Bronchial epithelial cell (primary cell): Measurements from ENCODE around the gene CHST1. TPM values are rescaled to one million over a fixed set of nuclear protein-coding genes. Genes with fewer than 3 reads are reported as not detected.

Source experiments
- DNase-seq: peaks from one replicate; pipeline ENCODE4 v3.0.0-alpha.2; 2010; ENCODE audit warnings: low read depth
- FAIRE-seq: peaks from 2 replicates; lab custom pipeline; 2011; peaks lifted over from hg19 to GRCh38; lab: Jason Lieb, UNC
- H3K27me3 ChIP-seq: 2 replicates; pipeline ENCODE4 v1.5.1; 2011; ENCODE audit warnings: low read length; ENCODE audit not compliant: control insufficient read depth, insufficient read depth
- H3K36me3 ChIP-seq: 2 replicates; pipeline ENCODE4 v1.5.1; 2011; ENCODE audit warnings: low read length; ENCODE audit not compliant: control insufficient read depth, insufficient read depth
- H3K4me3 ChIP-seq: 2 replicates; pipeline ENCODE4 v1.5.1; 2011; ENCODE audit warnings: mild to moderate bottlenecking, low read depth, low read length, control low read depth
- total RNA-seq: library from RNA; depleted of rRNA; stranded (reverse); fragments of >200 nt; gene quantifications from 2 replicates; pipeline ENCODE4 v1.2.1, GENCODE V29; 2014
- TF ChIP-seq, protein P1 (sequence below): IDR thresholded peaks from 2 replicates; pipeline ENCODE4 v1.5.1; 2011; ENCODE audit warnings: mild to moderate bottlenecking, moderate library complexity, low read length, control low read depth, inconsistent platforms; ENCODE audit not compliant: insufficient read depth, severe bottlenecking

CHST1 gene
- total RNA-seq, 1 donor from 2014 or later, result 0.26 TPM

- H3K27me3 ChIP-seq, result peaks cover 2% of the 10 kb centered on the region
- no peak for FAIRE-seq
- H3K36me3 ChIP-seq, result no peaks in the 10 kb centered on the region
- H3K4me3 ChIP-seq, result no peak overlapping the region
- no peak for DNase-seq
- TF ChIP-seq, protein P1, sequence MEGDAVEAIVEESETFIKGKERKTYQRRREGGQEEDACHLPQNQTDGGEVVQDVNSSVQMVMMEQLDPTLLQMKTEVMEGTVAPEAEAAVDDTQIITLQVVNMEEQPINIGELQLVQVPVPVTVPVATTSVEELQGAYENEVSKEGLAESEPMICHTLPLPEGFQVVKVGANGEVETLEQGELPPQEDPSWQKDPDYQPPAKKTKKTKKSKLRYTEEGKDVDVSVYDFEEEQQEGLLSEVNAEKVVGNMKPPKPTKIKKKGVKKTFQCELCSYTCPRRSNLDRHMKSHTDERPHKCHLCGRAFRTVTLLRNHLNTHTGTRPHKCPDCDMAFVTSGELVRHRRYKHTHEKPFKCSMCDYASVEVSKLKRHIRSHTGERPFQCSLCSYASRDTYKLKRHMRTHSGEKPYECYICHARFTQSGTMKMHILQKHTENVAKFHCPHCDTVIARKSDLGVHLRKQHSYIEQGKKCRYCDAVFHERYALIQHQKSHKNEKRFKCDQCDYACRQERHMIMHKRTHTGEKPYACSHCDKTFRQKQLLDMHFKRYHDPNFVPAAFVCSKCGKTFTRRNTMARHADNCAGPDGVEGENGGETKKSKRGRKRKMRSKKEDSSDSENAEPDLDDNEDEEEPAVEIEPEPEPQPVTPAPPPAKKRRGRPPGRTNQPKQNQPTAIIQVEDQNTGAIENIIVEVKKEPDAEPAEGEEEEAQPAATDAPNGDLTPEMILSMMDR, result no peak
Observed at GRCh38 chr11:45704133-45704532, 38.7 kb upstream of the CHST1 start.

DNA sequence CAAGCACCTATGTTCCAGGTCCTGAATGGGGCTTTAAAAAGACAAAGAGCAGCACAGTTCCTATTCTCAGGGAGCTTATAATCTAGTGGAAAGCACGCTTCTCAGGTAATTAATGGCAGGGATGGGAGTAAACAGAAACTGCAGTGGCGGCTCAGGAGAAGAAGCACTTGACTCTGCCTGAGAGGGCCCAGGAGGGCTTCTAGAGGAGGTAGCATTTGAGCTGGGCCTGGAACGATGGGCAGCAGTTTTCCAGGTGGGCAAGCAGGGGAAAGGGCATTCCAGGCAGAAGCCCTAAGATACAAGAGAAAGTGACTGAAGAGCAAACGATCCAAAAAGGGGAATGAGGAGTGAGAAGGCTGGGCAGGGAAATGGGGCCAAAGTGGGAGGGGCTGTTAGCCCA is 37.1 kb upstream of the CHST1 start:
- Histone ChIP-seq H3K4me3 (no peak overlapping the region), H3K36me3 (no peaks in the 10 kb centered on the region), H3K27me3 (peaks cover 4% of the 10 kb centered on the region)
- TF ChIP-seq, protein P1, result no peak
- FAIRE-seq (no peak), DNase-seq (no peak)

- H3K27me3 ChIP-seq, result peaks cover 2% of the 10 kb centered on the region
Observed at GRCh38 chr11:45698777-45699497, 33.5 kb upstream of the CHST1 start.

DNA sequence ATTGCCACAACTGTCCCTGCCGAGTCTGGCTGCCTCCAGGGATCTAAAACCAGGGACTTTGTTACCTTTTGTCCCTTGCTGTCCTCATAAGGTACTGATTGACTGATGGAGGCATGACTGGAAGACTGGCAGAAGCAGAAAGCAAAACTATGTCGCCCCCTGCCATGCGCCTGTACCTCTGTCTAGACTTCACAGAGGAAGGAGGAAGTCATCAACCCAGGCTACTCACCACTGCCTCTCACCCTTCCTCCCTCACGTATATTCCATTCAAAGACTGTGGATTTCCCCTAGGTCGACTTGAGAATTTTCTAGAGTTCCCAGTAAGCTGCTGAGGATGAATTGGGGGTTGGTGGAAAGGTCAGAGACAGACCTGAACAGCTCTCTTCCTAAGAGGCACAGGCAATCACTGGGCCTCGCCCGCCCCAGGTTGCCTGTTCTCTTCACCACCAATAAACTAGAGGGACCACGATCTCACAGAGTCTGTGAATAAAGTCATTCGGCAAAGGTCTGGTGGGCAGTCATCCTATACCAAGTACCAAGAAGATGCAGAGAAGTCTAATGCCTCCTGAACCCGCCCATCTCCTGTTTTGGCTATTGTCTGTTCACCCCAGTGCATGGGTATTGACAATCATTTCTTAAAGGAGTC is 27.5 kb upstream of the CHST1 start:
- Histone ChIP-seq H3K4me3 (no peak overlapping the region), H3K36me3 (no peaks in the 10 kb centered on the region), H3K27me3 (no peaks in the 10 kb centered on the region)
- TF ChIP-seq, protein P1, result no peak
- DNase-seq (no peak), FAIRE-seq (no peak)

More at GRCh38 chr11:45698777-45699497, 33.5 kb upstream of the CHST1 start:
- no peak overlapping the region for H3K4me3 ChIP-seq
- no peaks in the 10 kb centered on the region for H3K36me3 ChIP-seq
- TF ChIP-seq, protein P1, result no peak
- DNase-seq, result no peak
- peak; percentile 60 for FAIRE-seq

DNA sequence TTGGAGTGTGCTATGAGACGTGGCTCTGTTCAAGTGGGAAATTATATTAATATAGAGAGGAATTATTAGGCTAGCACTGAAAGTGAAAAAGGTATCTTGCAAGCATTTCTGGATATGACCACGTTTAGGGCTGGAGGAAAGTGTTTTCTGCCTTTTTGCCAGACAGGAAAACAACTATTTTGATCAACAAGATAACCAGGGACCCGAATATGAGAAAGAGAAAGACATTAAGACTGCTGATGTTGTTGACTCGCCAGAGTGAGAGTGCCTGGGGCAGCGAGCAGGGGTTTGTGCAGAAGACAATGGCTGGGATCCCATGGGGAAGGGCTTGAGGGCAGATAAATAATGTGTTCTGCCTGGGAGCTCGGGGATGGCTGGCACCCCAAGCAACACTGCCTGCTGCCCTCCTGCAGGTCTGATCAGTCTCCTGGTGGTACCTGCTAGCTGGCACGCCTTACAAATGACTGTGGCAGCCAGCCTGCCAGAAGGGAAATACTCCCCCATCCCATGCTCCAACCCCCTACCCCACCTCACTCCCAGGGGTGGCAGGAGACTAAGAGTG is 23.1 kb upstream of the CHST1 start:
- Histone ChIP-seq H3K4me3 (no peak overlapping the region), H3K36me3 (no peaks in the 10 kb centered on the region), H3K27me3 (no peaks in the 10 kb centered on the region)
- FAIRE-seq, result no peak
- TF ChIP-seq, protein P1, result no peak
- DNase-seq, result no peak
